Transverse colon (tissue), 4 donors: ENCODE data around the gene CYP27A1. TPM values are rescaled to one million over a fixed set of nuclear protein-coding genes. Genes with fewer than 3 reads are reported as not detected.

Source experiments
- DNase-seq: peaks from one replicate; pipeline ENCODE4 v3.0.0-alpha.2; 2019
- H3K27ac ChIP-seq, 4 donors: fragments of 200-600 bp; sonication (generic); 2 replicates each; pipeline ENCODE4 v1.5.1; 2016 to 2018; ENCODE audit warnings: inconsistent platforms in 4 of 4
- H3K27me3 ChIP-seq: fragments of 200-600 bp; sonication (generic); 2 replicates; pipeline ENCODE4 v1.5.1; 2017; ENCODE audit warnings: inconsistent platforms
- H3K36me3 ChIP-seq, 4 donors: fragments of 200-600 bp; sonication (generic); 2 replicates each; pipeline ENCODE4 v1.5.1; 2017 to 2019; ENCODE audit warnings: inconsistent platforms in 4 of 4
- H3K4me1 ChIP-seq, 4 donors: fragments of 200-600 bp; sonication (generic); 2 replicates each; pipeline ENCODE4 v1.5.1; 2017 to 2020; ENCODE audit warnings: inconsistent platforms in 4 of 4
- H3K4me3 ChIP-seq, 4 donors: fragments of 200-600 bp; sonication (generic); 1 replicate in 1 of 4; 2 replicates in 3 of 4; pipeline versions ENCODE4 v1.5.1 to v1.6.1; 2017 to 2019; ENCODE audit warnings: inconsistent platforms in 4 of 4
- H3K9me3 ChIP-seq, 2 donors: fragments of 200-600 bp; sonication (generic); 2 replicates each; pipeline ENCODE4 v1.5.1; 2017 to 2019; ENCODE audit warnings: inconsistent platforms in 2 of 2
- EP300 ChIP-seq: sonication (generic); formaldehyde crosslinking; IDR thresholded peaks from one replicate; pipeline ENCODE4 v1.6.1; 2017; ENCODE audit warnings: antibody characterized with exemption, low read depth
- POLR2A ChIP-seq: fragments of 450-650 bp; IDR thresholded peaks from one replicate; pipeline ENCODE4 v1.6.1; 2016; ENCODE audit warnings: antibody characterized with exemption, mild to moderate bottlenecking, moderate library complexity
- POLR2AphosphoS5 ChIP-seq, 3 donors: sonication (generic); formaldehyde crosslinking; IDR thresholded peaks; one replicate each; pipeline ENCODE4 v1.6.1; 2016; ENCODE audit warnings: antibody characterized with exemption in 3 of 3
- WGBS, 2 donors: methylation state at CpG; one replicate each; pipeline ENCODE4 v1.1.5; 2018; ENCODE audit warnings: low coverage in 1 of 2; 5-methylcytosine and 5-hydroxymethylcytosine counted together
- in situ Hi-C, 4 donors: fragments of 200-750 bp; cut with MboI; loops; one replicate each; pipeline versions ENCODE4 v1.15.0 to v1.15.1; 2017; ENCODE audit warnings: low sequenced_read_pairs in 3 of 4, low pct_ligation_motif_present in 1 of 4, low pct_unique_long_range_greater_than_20kb in 1 of 4
- intact Hi-C: fragments of 100-400 bp; cut with DNase I; formaldehyde crosslinking; loops from one replicate; pipeline ENCODE4 v1.15.1; 2023; ENCODE audit warnings: low total_unique reads
- total RNA-seq, 4 donors: library from RNA; depleted of rRNA; stranded (reverse); fragments of >200 nt; gene quantifications; one replicate each; pipeline ENCODE4 v1.1.0, GENCODE V29; 2016
- TF ChIP-seq, protein P1 (sequence below), 5 experiments: fragments of 200-600 bp in 3 of 5; fragments of 450-650 bp in 2 of 5; sonication (generic) in 3 of 5; IDR thresholded peaks; 1 replicate in 2 of 5; 2 replicates in 3 of 5; pipeline ENCODE4 v1.5.1; 2016 to 2017; ENCODE audit warnings: antibody characterized with exemption in 5 of 5, inconsistent platforms in 3 of 5, mild to moderate bottlenecking in 2 of 5, moderate library complexity in 1 of 5

Gene CYP27A1
- total RNA-seq, 4 donors from 2014 or later, result 48.3 to 159 (median 75.5) TPM

DNA sequence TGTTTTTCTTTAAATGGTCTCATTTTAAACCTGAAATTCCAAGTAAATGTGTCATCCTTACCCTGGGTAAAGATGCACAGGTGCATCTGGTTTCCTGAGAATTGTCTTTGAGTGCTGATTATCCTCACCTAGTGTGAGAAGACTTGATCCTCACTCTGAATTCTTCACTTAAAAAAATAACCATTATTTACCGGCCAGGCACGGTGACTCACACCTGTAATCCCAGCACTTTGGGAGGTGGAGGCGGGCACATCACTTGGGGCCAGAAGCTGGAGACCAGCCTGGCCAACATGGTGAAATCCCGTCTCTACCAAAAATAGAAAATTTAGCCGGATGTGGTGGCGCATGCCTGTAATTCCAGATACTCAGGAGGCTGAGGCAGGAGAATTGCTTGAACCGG, 67.8 kb downstream of the CYP27A1 start:
- intact Hi-C loops, result no loop called here
- in situ Hi-C loops, result loop anchor here in 2 of 4 donors (25.0 kb wide), 2 partner anchors 112 to 137 kb away; partner anchors contain the start of gene TTLL4 (in 1 of the 2)
- Histone ChIP-seq H3K4me1 (peaks cover 0 to 3% (median 0%) of the 10 kb centered on the region in 4 donors), H3K4me3 (no peak overlapping the region), H3K27me3 (peaks cover 64% of the 10 kb centered on the region), H3K36me3 (no peaks in the 10 kb centered on the region), H3K9me3 (no peaks in the 10 kb centered on the region), H3K27ac (no peak overlapping the region)
- TF ChIP-seq, protein P1, sequence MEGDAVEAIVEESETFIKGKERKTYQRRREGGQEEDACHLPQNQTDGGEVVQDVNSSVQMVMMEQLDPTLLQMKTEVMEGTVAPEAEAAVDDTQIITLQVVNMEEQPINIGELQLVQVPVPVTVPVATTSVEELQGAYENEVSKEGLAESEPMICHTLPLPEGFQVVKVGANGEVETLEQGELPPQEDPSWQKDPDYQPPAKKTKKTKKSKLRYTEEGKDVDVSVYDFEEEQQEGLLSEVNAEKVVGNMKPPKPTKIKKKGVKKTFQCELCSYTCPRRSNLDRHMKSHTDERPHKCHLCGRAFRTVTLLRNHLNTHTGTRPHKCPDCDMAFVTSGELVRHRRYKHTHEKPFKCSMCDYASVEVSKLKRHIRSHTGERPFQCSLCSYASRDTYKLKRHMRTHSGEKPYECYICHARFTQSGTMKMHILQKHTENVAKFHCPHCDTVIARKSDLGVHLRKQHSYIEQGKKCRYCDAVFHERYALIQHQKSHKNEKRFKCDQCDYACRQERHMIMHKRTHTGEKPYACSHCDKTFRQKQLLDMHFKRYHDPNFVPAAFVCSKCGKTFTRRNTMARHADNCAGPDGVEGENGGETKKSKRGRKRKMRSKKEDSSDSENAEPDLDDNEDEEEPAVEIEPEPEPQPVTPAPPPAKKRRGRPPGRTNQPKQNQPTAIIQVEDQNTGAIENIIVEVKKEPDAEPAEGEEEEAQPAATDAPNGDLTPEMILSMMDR (IDR thresholded peaks at IDR 0.05), result no peak
- no peak for TF ChIP-seq POLR2A
- no peak for TF ChIP-seq EP300
- TF ChIP-seq POLR2AphosphoS5 (IDR thresholded peaks at IDR 0.05), result no peak
- 70% methylated on average over 7 of the region's 7 CpGs; no CpG with 5 or more reads in 1 of the 2 donors for WGBS, 2 donors
- DNase-seq, result no peak

DNA sequence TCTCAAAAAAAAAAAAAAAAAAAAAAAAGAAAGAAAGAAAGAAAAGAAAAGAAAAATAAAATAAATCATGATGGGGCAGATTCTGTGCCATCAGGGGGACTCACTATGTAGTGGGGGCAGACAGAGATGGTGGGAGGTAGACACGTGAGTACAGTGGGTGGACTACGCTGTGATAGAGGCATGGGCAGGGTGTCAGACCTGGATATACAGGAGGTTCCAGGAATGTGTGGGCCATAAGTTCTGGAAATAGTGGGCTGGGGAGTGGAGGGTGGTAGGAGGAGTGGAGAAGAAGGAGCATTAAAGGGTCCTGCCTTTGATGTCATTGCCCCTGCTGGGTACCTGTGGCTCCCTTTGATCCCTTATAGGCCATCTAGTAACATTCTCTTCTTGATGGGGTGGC, 68.8 kb downstream of the CYP27A1 start:
- 80 to 81% methylated on average over 2 of the region's 2 CpGs for WGBS, 2 donors
- in situ Hi-C loops (no loop called here), intact Hi-C loops (no loop called here)
- no peak for DNase-seq
- Histone ChIP-seq H3K9me3 (no peaks in the 10 kb centered on the region), H3K27ac (no peak overlapping the region), H3K27me3 (peaks cover 74% of the 10 kb centered on the region), H3K4me3 (no peak overlapping the region), H3K36me3 (no peaks in the 10 kb centered on the region), H3K4me1 (peaks cover 0 to 3% (median 0%) of the 10 kb centered on the region in 4 donors)
- TF ChIP-seq POLR2A (no peak), POLR2AphosphoS5 (IDR thresholded peaks at IDR 0.05) (no peak), EP300 (no peak)
- TF ChIP-seq, protein P1 (IDR thresholded peaks at IDR 0.05), result no peak

DNA sequence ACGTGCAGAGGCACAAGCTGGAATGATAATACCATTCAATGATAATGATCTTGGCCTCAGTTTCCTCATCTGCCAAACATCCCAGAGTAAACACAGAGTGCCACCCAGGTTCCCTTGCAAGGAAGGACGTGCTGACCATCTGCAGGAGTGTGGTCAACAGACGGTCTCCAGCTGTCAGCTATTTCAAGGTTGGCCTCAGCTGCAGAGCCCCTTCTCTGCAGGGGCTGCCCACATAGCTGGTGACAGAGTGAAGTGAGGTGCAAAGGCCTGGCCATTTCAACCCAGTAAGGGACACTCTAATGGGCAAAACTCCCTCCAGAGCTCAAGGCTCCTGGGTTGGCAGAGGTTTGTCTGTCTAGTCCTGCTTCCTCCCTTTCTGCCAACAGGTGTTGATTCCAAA, 69.3 kb downstream of the CYP27A1 start:
- WGBS, 2 donors, result 58% methylated on average over 2 of the region's 3 CpGs; no CpG with 5 or more reads in 1 of the 2 donors
- no peak overlapping the region for H3K4me3 ChIP-seq
- intact Hi-C loops (no loop called here), in situ Hi-C loops (no loop called here)
- H3K27ac ChIP-seq, result no peak overlapping the region
- H3K9me3 ChIP-seq, result no peaks in the 10 kb centered on the region
- H3K4me1 ChIP-seq, result peaks cover 0 to 3% (median 0%) of the 10 kb centered on the region in 4 donors
- TF ChIP-seq POLR2AphosphoS5 (IDR thresholded peaks at IDR 0.05), result no peak
- no peak for TF ChIP-seq EP300
- TF ChIP-seq, protein P1 (IDR thresholded peaks at IDR 0.05), result no peak
- no peak for TF ChIP-seq POLR2A
- no peak for DNase-seq
- no peaks in the 10 kb centered on the region for H3K36me3 ChIP-seq
- H3K27me3 ChIP-seq, result peaks cover 79% of the 10 kb centered on the region

DNA sequence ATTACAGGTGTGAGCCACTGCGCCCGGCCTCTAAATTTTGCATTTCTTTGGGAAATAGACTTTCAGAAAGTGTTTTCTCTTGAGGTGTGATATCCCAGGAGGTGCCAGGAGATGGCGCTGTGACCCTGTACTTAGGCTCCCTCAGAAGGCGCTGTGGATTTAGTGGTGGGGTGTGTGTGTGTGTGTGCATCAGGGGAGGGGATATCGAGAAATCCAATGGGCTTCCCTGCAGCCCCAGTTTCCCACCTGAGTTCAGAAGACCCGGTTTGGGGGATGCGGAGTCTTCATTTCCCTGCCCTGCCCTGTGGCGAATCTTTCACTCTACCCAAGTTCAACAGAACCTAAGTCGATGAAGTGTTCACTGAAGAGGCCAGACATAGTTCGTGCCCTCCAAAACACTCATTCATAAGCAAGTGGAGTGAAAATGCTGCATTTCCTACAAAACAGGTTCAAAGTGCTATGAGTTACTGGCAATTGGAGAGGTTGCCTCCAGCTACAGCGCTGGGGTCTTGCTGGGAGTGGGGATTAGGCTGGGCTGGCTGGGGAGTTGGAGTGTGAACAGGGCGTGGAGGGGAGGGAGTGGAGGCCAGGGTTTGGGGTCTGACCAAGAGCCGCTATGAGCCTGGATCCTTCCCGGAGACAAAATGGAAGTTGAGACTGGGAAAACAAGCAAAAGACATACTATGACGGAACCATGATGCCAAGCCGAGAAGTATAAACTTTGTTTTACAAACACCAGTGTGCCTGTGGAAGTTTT, 71.1 kb downstream of the CYP27A1 start:
- Histone ChIP-seq H3K4me3 (no peak overlapping the region), H3K4me1 (peaks cover 0 to 3% (median 0%) of the 10 kb centered on the region in 4 donors), H3K36me3 (no peaks in the 10 kb centered on the region), H3K27me3 (peaks cover 96% of the 10 kb centered on the region), H3K9me3 (no peaks in the 10 kb centered on the region), H3K27ac (no peak overlapping the region)
- 0 to 22% methylated on average over 2 to 16 of the region's 16 CpGs for WGBS, 2 donors
- in situ Hi-C loops, result no loop called here
- no peak for TF ChIP-seq POLR2A
- TF ChIP-seq POLR2AphosphoS5 (IDR thresholded peaks at IDR 0.05), result no peak
- TF ChIP-seq, protein P1 (IDR thresholded peaks at IDR 0.05), result peak; percentile 67 to 78 (median 76)
- TF ChIP-seq EP300, result no peak
- intact Hi-C loops, result no loop called here
- peak; percentile 65 for DNase-seq
